Eye (tissue), 1 donor: ENCODE results near the gene TACSTD2.
"Not testable (repeated sequence)": the region's sequence is repeated elsewhere in the genome, so short reads cannot be mapped to it uniquely, and the experiment has no call there.

Source experiments
- DNase-seq: peaks from one replicate; pipeline ENCODE4 v3.0.0-alpha.2; 2015

Gene TACSTD2, protein sequence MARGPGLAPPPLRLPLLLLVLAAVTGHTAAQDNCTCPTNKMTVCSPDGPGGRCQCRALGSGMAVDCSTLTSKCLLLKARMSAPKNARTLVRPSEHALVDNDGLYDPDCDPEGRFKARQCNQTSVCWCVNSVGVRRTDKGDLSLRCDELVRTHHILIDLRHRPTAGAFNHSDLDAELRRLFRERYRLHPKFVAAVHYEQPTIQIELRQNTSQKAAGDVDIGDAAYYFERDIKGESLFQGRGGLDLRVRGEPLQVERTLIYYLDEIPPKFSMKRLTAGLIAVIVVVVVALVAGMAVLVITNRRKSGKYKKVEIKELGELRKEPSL

DNA sequence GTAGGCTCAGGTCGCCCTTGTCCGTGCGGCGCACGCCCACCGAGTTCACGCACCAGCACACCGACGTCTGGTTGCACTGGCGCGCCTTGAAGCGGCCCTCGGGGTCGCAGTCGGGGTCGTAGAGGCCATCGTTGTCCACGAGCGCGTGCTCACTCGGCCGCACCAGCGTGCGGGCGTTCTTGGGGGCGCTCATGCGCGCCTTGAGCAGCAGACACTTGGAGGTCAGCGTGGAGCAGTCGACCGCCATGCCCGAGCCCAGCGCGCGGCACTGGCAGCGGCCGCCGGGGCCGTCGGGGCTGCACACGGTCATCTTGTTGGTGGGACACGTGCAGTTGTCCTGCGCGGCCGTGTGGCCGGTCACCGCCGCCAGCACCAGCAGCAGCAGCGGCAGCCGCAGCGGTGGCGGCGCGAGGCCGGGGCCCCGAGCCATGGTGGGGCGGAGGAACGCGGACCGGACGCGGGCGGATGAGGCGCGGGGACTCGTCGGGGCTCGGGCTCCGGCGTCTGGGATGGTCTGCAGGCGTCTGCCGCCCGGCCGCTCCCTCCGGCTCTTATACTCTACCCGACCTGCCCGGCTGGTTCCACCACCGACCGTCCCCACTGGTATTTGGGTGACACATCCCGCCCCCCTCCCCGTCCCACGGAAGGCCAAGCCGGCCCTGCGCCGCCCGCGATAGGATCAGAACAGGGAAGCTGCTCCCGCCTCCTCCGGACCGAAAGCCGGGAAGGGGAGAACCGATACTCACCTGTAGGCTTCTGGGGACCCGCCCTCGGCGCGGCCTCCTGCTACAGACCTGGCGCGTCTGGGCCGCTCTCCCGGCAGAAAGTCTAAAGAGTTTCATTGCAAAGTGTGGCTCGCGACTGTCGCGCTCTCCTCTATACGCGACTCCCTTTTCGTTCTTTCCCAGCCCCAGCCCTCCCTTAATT lies at the start of gene TACSTD2:
Gene TACSTD2, minus strand, starts transcription at position 526 of the 927 bp plus-strand sequence. Its CDS starts 96 bp downstream, at position 430.
- peak; percentile 61 for DNase-seq

DNA sequence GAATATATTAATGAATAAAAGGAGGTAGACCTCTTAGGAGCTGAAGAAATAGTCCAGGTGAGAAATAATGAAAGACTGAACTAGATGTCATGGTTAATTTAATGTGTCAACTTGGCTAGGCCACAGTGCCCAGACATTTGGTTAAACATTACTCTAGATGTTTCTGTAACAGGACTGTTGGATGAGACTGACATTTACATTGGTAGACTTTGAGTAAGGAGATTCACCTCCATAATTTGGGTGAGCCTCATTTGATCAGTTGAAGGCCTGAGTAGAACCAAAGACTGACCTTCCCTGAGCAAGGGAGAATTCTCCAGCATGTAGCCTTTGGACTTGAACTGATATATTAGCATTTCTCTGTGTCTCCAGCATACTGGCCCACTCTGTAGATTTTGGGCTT lies 49.2 kb upstream of the TACSTD2 start:
- no peak for DNase-seq

DNA sequence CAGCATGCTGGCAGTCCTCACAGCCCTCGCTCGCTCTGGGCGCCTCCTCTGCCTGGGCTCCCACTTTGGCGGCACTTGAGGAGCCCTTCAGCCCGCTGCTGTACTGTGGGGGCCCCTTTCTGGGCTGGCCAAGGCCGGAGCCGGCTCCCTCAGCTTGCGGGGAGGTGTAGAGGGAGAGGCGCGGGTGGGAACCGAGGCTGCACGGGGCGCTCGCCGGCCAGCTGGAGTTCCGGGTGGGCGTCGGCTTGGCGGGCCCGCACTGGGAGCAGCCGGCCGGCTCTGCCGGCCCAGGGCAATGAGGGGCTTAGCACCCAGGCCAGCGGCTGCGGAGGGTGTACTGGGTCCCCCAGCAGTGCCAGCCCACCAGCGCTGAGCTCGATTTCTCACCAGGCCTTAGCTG lies 46.2 kb upstream of the TACSTD2 start:
- not testable (repeated sequence) for DNase-seq

DNA sequence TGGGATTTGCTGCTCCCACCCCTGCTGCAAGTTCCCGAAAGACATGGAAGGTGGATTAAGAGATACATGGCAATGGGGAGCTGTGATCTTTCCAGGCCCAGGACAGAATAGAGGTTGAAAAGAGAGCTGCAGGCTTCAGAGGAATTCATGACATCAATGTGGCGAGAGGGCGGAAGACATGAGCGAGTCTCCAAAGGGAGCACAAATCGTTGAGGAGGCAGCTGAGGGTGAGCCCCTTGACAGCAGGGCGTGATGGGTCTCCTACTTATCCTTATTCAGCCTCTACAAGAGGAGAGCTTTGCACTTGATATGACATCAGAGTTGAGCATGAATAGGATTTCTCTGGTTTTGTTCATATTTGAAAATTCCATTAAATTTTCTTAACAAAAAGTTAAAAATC lies 45.5 kb upstream of the TACSTD2 start:
- no peak for DNase-seq

DNA sequence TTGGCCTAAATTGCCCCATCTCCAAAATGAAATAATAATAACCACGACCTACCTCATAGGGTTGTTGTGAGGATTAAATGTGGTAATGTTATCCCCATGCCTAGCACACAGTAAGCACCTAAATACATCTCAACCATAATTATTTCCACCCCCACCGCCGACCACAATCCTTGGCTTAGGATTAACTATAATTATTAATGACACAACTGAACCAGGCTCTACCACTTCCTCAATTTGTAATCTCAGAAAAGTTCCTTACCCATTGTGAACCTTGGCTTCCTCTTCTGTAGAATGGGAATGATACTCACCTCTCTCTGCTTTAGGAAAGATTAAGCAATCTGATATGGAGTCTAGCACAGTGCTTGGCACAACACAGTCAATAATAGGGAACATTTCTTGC lies 44.3 kb upstream of the TACSTD2 start:
- no peak for DNase-seq

DNA sequence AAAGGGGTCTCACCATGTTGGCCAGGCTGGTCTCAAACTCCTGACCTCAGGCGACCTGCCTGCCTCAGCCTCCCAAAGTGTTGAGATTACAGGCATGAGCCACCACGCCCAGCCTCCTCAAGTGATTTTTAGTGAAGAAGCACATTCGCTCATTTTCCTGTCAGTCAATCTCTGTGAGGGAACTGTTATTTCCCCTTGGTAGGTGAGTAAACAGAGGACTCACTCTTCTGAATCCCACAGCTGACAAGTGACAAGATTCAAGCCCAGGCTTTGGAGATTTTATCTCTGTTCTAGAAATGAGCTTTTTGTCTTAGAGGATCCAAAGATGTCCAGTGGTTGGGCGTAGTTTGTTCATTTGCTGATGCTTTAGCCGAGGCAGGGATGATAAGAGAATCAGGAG lies 43.9 kb upstream of the TACSTD2 start:
- DNase-seq, result peak; percentile 4

DNA sequence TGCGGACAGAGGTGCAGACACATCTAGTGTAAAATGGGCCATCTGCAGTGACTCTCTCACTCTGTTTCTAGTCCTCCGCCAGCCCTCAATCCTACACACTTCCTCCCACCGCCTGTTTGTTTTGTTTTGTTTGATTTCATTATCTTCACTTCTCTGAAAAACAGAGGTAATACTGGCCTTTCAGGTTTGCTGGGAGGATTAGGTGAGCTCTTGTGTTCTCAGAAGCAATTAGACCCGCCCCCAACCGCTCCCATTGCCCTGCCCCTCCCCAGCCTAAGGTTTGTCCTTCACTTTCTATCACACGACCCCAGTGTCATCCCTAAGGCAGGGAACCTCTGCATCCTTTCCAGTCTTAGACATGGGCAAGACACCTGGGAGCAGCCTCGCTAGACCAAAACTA lies 43.2 kb upstream of the TACSTD2 start:
- DNase-seq, result peak; percentile 16

DNA sequence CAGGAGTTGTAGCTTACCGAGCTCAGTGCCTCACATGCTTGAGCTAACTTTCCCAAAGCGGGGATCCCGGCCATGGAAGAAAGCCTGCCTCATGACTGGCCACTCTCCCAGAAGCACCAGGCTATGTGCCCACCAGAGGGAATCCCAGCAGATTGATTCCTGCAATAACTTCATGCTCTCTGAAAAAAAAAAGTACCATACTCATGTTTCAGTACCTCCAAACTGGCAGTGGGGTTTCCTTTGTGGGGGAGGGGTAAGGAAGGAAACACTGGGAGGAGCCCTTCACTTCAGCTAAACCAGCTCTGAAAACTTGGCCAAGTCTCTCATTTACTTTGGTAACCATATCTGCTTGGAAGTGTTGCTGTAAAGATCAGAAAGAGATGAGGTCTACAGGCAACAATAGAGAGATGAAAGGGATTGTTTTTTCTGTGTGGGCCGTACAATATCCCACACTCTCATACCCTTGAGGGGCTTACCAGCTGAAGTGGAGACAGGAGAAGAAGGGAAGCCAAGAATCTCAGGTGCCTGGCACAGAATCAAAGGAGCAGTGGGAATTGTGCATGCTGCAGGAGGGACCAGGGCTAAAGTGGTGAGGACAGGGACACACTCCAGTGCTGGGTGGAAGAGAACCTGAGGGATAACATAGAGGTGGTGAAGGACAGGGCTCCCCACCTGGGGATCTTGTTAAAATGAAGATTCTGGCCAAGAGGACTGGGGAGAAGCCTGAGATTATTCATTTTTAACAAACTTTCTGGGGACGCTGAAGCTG lies 42.4 kb upstream of the TACSTD2 start:
- DNase-seq, result peak; percentile 10

DNA sequence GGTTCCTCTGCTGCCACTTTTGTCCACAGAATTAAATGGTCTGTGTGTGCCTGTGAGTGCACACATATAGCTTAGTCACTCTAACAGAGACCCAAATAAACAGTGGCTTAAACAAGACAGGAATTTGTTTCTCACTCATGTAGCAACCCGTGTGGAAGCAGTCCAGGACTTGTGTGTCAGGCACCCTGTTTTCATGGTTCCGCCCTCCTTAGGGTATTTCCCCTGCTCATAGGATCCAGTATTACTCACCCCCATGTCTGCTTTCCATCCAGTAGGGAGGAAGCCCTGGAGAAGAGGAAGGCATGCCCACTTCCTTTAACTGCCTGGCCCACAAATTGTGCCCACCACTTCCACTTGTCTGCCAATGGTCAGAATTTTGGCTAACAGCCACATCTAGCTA lies 41.3 kb upstream of the TACSTD2 start:
- no peak for DNase-seq

DNA sequence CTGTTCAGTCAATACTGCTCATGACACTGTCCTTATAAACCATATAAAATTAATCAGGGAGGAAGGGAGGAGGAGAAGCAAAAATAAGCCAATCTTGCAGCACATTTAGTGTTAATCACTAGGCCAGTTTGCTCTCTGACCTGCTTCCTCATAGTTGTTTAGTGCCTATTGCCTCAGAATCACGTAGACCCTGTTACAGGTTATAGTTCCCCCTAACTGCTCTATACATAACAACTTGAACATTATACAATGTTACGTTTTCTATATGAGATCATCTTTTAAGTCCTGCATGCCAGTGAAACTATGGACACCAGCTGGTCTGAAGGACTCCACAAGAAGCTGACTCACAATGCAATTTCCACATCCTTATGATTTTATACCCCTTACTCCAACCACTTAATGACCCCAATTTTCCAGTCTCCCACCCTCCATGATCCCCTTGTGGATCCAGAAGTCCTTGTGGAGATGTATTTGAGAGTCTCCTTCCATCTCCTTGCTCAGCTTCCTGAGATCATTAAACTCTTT lies 34.9 kb upstream of the TACSTD2 start:
- no peak for DNase-seq

DNA sequence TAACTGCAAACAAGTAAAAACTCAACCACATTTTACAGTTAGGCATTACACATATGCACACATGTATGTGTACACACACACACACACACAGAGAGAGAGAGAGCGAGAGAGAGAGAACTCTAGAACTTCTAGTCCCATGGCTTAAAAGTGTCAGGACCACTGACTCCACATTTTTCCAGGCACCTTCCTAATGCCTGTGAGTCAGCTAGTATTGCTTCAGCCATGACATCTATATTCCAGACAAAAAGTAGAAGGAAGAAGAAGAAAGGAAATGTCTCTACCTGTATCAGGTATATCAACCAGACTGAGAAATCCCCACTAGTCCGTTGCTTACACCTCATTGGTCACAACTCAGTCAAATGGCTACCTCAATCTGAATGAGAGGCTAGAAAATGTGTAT lies 31.9 kb upstream of the TACSTD2 start:
- DNase-seq, result no peak

DNA sequence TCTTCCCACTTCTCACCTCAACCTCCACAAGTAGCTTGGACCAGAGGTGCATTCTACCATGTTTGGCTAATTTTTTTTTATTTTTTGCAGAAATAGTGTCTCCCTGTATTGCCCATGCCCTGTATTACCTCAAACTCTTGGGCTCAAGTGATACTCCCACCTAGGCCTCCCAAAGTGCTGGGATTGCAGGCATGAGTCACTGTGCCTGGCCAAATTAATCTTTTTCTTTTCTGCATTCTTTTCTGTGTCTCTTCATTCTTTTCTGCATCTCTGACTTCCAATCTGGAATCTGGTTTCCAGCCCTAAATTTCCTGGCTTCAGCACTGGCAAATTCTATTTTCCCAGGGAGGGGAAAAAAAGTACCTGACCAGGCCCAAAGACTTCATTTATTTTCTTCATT lies 31.2 kb upstream of the TACSTD2 start:
- no peak for DNase-seq

DNA sequence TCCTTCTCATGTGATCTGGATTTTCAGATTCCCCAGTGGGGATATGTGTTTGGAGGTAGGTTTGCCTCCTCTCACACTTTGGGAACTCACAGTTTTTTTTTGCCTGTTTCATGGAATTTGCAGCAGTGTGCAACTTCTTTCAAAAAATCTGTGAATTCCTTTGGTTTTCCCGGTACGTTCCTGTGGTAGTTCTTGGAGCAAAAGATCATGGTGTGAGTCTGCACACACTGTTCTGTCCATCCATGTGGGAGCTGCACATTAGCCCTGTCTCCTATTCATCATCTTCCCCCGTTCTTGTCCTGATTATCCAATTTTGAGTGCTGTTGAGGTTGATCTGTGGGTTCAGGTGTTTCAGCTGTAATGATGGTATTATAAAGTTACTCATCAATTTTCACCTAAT lies 30.3 kb upstream of the TACSTD2 start:
- no peak for DNase-seq

DNA sequence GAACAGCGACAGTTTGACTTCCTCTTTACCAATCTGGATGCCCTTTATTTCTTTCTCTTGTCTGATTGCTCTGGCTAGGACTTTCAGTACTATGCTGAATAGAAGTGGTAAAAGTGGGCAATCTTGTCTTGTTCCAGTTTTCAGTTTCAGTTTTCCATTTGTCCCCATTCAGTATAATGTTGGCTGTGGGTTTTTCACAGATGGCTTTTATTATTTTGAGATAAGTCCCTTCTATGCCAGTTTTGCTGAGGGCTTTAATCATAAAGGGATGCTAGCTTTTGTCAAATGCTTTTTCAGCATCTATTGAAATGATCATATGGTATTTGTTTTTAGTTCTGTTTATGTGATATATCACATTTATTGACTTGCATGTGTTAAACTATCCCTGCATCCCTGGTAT lies 24.9 kb upstream of the TACSTD2 start:
- not testable (repeated sequence) for DNase-seq

DNA sequence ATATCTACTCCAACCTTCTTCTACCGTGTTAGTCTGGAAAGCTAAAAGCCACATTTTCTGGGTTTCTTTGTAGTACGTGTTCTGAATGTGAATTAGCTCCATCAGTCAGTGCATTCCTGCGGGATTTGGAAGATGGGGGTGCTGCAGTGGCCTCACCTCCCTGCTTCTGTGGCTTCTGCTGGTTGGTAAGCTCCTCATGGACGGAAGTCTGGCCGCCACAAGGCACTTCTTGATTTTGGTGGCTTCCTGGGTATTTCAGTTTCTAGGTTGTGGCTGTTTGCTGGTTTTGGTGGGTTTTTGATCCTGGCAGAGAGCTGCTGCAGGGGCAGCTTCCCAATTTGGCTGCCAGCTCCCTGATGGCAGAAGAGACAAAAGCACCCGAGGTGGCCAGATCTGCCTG lies 20.9 kb upstream of the TACSTD2 start:
- DNase-seq, result no peak

DNA sequence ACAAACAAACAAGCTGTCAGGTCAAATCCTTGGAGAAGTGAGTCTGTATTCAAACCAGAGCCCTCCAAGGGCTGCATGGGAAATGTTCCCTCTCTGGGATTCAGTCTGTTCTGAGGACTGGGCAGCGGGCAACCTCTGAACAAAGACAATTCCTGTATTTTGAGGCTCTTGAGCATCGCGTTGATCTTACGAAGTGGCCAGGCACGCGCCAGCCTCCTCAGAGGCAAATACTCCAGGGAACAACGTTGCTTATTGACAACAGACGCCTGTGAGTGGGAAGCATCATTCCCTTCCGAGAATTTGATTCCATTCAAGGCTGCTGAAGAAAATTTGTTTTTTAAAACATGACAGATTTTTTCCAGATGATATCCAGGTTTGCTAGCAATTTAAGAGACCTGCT lies 20.0 kb upstream of the TACSTD2 start:
- no peak for DNase-seq

DNA sequence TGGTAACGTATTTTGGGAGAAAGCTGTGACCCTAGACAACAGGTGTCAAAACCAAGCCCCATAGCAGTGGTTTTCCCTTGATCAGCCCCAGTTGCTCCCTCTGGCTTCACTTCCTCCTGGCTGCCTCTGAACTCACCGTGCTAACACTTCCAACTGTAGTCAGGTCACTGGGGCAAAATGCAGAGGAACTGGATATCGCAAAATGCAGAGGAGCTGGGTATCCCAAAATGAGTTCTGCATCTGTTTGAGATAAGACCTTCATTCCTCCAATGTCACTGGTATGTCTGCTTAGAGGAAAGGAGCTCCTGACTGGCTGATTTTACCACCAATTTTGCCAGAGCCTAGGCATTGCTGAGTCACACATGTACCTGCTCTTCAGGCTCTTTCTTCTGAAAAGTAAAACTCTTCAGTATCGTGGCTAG lies 19.6 kb upstream of the TACSTD2 start:
- no peak for DNase-seq

DNA sequence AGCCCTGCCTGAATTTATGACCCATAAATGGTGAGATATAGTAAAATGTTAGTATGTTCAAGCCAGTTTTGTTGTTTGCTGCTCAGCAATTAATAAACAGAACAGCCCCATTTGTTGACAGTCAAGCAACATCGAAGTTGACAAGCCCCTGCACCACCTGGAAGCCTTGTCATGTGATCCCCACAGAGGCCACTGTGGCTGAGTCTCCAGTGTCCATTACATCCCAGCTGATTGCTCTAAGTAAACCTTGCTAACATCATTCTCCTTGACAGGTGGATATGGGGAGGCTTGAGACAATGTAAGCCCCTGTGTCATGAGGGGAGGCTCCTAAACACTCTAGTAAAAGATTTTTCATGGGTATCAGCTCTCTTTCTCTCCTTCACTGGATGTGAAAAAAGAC lies 17.5 kb upstream of the TACSTD2 start:
- no peak for DNase-seq

DNA sequence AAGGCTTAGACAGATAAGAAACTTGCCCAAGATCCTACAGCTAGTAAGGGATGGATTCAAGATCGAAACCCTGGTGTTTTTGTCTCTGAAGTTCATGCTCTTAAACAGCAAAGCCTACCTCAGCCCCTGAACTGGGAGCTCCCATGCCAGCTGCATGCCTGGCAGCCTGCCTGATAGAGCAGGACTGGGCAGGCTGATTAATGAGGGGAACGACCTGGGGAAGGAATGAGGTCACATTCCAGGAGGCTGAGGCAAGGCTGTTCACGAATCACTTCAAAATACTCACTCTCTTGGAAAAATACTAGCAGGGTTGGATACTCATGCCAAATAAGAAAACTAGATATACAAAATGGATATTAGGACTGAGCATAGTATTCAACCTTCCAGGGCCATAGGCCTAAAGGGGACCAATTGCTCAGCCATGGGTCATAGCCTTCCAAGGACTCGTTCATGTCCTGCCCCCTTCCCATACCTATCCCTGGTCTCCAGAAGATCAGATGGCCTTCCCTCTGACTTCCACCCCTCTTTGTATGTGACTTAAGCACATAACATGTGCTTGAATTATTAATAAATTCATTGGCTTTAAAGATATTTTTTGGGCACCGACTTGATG lies 15.6 kb upstream of the TACSTD2 start:
- peak; percentile 65 for DNase-seq

DNA sequence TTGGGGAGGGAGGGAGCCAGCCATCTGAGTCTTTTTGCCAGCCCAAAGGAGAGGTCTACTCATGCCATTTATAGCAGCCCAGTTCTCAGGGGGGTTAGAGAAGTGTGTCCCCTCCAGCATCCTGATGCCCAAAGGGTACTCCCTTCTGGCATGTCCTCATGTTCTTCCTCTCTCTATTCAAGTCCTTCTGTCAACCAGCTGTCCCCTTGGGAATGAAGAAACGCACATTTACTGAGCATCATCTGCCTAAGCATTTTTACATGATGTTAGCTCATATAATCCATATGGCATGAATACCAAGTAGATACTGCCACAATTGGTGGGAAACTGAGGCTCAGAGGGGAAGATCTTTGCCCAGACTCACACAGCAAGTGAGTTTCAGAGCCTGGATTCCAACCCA lies 14.8 kb upstream of the TACSTD2 start:
- DNase-seq, result no peak

DNA sequence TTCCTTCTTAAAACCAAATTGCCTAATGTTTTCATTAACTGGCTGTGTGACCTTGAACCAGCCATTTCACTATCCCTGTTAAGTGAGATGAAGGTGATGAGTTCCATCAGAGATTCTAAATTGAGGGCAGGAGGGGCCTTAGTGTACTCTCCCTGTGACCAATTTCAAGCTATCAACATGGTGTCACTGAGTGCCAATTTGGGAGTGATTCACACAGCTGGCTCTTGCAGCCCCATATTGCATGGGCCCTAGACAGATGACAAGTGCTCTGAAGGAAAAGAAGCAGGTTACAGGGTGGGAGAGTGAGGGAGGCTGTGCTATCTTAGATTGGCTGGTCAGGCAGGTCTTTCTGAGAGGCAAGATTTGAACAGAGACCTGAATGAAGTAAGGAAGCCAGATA lies 13.0 kb upstream of the TACSTD2 start:
- no peak for DNase-seq

DNA sequence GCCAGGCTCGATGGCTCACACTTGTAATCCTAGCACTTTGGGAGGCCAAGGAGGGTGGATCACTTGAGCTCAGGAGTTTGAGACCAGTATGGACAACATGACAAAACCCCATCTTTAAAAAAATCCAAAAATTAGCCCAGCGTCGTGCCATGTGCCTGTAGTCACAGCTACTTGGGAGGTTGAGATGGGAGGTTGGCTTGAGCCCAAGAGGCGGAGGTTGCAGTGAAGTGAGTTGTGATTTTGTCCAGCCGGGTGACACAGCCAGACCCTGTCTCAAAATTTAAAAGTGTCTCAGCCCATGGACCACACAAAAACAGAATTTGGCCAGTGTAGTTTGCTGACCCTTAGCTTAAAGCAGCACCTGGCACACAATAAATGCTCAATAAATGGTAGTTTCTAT lies 11.3 kb upstream of the TACSTD2 start:
- no peak for DNase-seq

DNA sequence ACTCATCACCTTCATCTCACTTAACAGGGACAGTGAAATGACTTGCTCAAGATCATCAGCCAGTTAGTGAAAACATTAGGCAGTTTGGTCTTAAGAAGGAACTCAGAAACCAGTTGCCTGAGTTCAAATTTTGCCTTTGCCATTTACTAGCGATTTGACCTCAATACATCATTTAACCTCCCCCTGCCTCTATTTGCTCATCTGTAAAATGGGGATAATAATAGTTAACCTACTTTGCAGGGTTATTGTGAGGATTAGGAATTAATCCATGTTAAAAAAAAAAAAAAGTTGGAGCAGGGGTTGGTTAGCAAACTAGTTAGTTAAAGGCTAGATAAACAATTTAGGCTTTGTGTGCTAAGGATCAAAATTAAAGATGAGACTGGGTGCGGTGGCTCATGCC lies 10.6 kb upstream of the TACSTD2 start:
- DNase-seq, result no peak
